Measurements from ENCODE around the gene COQ8B. TPM values are rescaled to one million over a fixed set of nuclear protein-coding genes. Genes with fewer than 3 reads are reported as not detected.

COQ8B gene
- total RNA-seq, 2 donors from 2014 or later = 26.5 to 48.5 TPM

- no peak for DNase-seq
- H3K27ac ChIP-seq = no peak overlapping the region
Observed at GRCh38 chr19:40688987-40689338, 27.7 kb downstream of the COQ8B start.

GRCh38 chr19:40688309-40688708 lies 28.4 kb downstream of the COQ8B start:
- no peak for DNase-seq
- H3K9ac ChIP-seq (ENCODE audit: low read depth in 2 of 2, low read length in 2 of 2) = peak overlapping the region in 1 of 2 donors; percentile 42
- H3K4me3 ChIP-seq = no peak overlapping the region
- no peak overlapping the region for H3K27ac ChIP-seq
- no peaks in the 10 kb centered on the region for H3K27me3 ChIP-seq
- no peak for TF ChIP-seq CTCF (IDR thresholded peaks at IDR 0.05)
- H3K9me3 ChIP-seq = no peaks in the 10 kb centered on the region
- no peaks in the 10 kb centered on the region for H3K36me3 ChIP-seq
- no peaks in the 10 kb centered on the region for H3K4me1 ChIP-seq
- intact Hi-C loops (cut with DNase I) = no loop called here

More at GRCh38 chr19:40688987-40689338, 27.7 kb downstream of the COQ8B start:
- H3K36me3 ChIP-seq = no peaks in the 10 kb centered on the region
- intact Hi-C loops (cut with DNase I) = no loop called here
- no peaks in the 10 kb centered on the region for H3K27me3 ChIP-seq
- TF ChIP-seq CTCF (IDR thresholded peaks at IDR 0.05) = no peak
- no peaks in the 10 kb centered on the region for H3K9me3 ChIP-seq
- no peaks in the 10 kb centered on the region for H3K4me1 ChIP-seq
- H3K9ac ChIP-seq (ENCODE audit: low read depth in 2 of 2, low read length in 2 of 2) = peak overlapping the region in 1 of 2 donors; percentile 66
- peak overlapping the region; percentile 53 for H3K4me3 ChIP-seq

GRCh38 chr19:40687525-40688016 lies 29.1 kb downstream of the COQ8B start:
- no peak for TF ChIP-seq CTCF (IDR thresholded peaks at IDR 0.05)
- intact Hi-C loops (cut with DNase I) = no loop called here
- no peak overlapping the region for H3K4me3 ChIP-seq
- DNase-seq = peak; percentile 76
- H3K36me3 ChIP-seq = no peaks in the 10 kb centered on the region
- H3K4me1 ChIP-seq = no peaks in the 10 kb centered on the region
- peak overlapping the region; percentile 12 for H3K27ac ChIP-seq
- no peaks in the 10 kb centered on the region for H3K27me3 ChIP-seq
- H3K9me3 ChIP-seq = no peaks in the 10 kb centered on the region
- peak overlapping the region in 1 of 2 donors; percentile 42 for H3K9ac ChIP-seq (ENCODE audit: low read depth in 2 of 2, low read length in 2 of 2)

GRCh38 chr19:40686882-40687524 lies 29.7 kb downstream of the COQ8B start:
- no peak for TF ChIP-seq CTCF (IDR thresholded peaks at IDR 0.05)
- H3K27ac ChIP-seq = no peak overlapping the region
- H3K4me3 ChIP-seq = no peak overlapping the region
- H3K36me3 ChIP-seq = no peaks in the 10 kb centered on the region
- H3K9ac ChIP-seq (ENCODE audit: low read depth in 2 of 2, low read length in 2 of 2) = no peak overlapping the region
- DNase-seq = no peak
- no peaks in the 10 kb centered on the region for H3K9me3 ChIP-seq
- intact Hi-C loops (cut with DNase I) = no loop called here
- H3K27me3 ChIP-seq = no peaks in the 10 kb centered on the region
- no peaks in the 10 kb centered on the region for H3K4me1 ChIP-seq

- Histone ChIP-seq H3K36me3 (no peaks in the 10 kb centered on the region), H3K9ac (ENCODE audit: low read depth in 2 of 2, low read length in 2 of 2) (no peak overlapping the region), H3K9me3 (no peaks in the 10 kb centered on the region), H3K4me1 (no peaks in the 10 kb centered on the region), H3K4me3 (no peak overlapping the region), H3K27me3 (no peaks in the 10 kb centered on the region), H3K27ac (no peak overlapping the region)
- DNase-seq = no peak
- intact Hi-C loops (cut with DNase I) = no loop called here
- TF ChIP-seq CTCF (IDR thresholded peaks at IDR 0.05) = no peak
Observed at GRCh38 chr19:40685563-40685962, 31.1 kb downstream of the COQ8B start.
